K562 (cell line): ENCODE measurements around the gene NASP. TPM values are rescaled to one million over a fixed set of nuclear protein-coding genes. Genes with fewer than 3 reads are reported as not detected.
A peak's percentile ranks its signal among the peaks of the same experiment; 100 is the strongest.

Experiments used
- ARNT ChIP-seq, 2 experiments: fragments of 450-650 bp; IDR thresholded peaks; 2 replicates each; pipeline ENCODE4 v1.6.1; 2016; ENCODE audit warnings: mild to moderate bottlenecking in 1 of 2
- CHD7 ChIP-seq: fragments of 200-600 bp; sonication (generic); IDR thresholded peaks from one replicate; pipeline ENCODE4 v1.6.1; 2012; ENCODE audit warnings: mild to moderate bottlenecking, low read depth, low read length, inconsistent platforms
- GABPA ChIP-seq: fragments of 200-800 bp; sonication (Bioruptor generic); conservative IDR thresholded peaks from 2 replicates; pipeline ENCODE4 v1.6.1; 2016; ENCODE audit warnings: low read depth, missing genetic modification characterization, missing compliant biosample characterization
- KDM4B ChIP-seq, 2 experiments: fragments of 450-650 bp in 1 of 2; sonication (generic) in 1 of 2; IDR thresholded peaks; 2 replicates each; pipeline ENCODE4 v1.6.1; 2016 to 2017; ENCODE audit warnings: borderline replicate concordance in 2 of 2, antibody characterized with exemption in 1 of 2, low read depth in 1 of 2, mild to moderate bottlenecking in 1 of 2
- MXI1 ChIP-seq: IDR thresholded peaks from 2 replicates; pipeline ENCODE4 v1.6.1; 2011; ENCODE audit warnings: low read depth, mild to moderate bottlenecking, improper control_type of control experiment, low read length
- STAG1 ChIP-seq: sonication (generic); formaldehyde crosslinking; IDR thresholded peaks from 2 replicates; pipeline ENCODE4 v1.5.0; 2020; ENCODE audit warnings: missing genetic modification reagents, borderline replicate concordance
- TEAD4 ChIP-seq, 2 experiments: sonication (generic) in 1 of 2; formaldehyde crosslinking in 1 of 2; IDR thresholded peaks; 2 replicates each; pipeline versions ENCODE4 v1.6.1 to v1.8.0; 2012 to 2022; ENCODE audit warnings: borderline replicate concordance in 1 of 2, inconsistent platforms in 1 of 2, low read length in 1 of 2, mild to moderate bottlenecking in 1 of 2, missing genetic modification reagents in 1 of 2
- TGIF2 ChIP-seq: sonication (generic); formaldehyde crosslinking; IDR thresholded peaks from 2 replicates; pipeline ENCODE4 v1.8.1; 2022; ENCODE audit warnings: mild to moderate bottlenecking, missing genetic modification reagents, moderate library complexity
- THRAP3 ChIP-seq: fragments of 450-650 bp; IDR thresholded peaks from 2 replicates; pipeline ENCODE4 v1.6.1; 2016; ENCODE audit warnings: mild to moderate bottlenecking, inconsistent platforms, borderline replicate concordance
- ZFP30 ChIP-seq: fragments of 250-450 bp; sonication (Bioruptor Pico); IDR thresholded peaks from 2 replicates; pipeline ENCODE4 v1.8.0; 2022; ENCODE audit warnings: moderate library complexity, mild to moderate bottlenecking, inconsistent platforms, borderline replicate concordance
- ZNF133 ChIP-seq: fragments of 250-450 bp; sonication (Bioruptor Pico); IDR thresholded peaks from 2 replicates; pipeline ENCODE4 v1.4.0; 2020; ENCODE audit warnings: mild to moderate bottlenecking
- ZNF282 ChIP-seq: sonication (generic); formaldehyde crosslinking; IDR thresholded peaks from 2 replicates; pipeline ENCODE4 v1.8.1; 2023; ENCODE audit warnings: missing genetic modification reagents
- ZNF511 ChIP-seq: sonication (generic); formaldehyde crosslinking; IDR thresholded peaks from 2 replicates; pipeline ENCODE4 v1.8.0; 2022; ENCODE audit warnings: mild to moderate bottlenecking, missing genetic modification reagents
- ZNF57 ChIP-seq: fragments of 450-650 bp; formaldehyde crosslinking; IDR thresholded peaks from 2 replicates; pipeline ENCODE4 v1.4.0; 2020; ENCODE audit warnings: mild to moderate bottlenecking, moderate library complexity
- polyA plus RNA-seq, 8 experiments: library from polyadenylated mRNA; depleted of rRNA in 4 of 8; stranded (reverse) in 5 of 8; unstranded in 3 of 8; fragments of >200 nt; fragmentation: Nextera tagmentation in 2 of 8; fragmentation: Illumina TruSeq in 1 of 8; extraction: Ambion mirVana in 2 of 8; extraction: Trizol in 1 of 8; gene quantifications; 2 replicates each; pipeline versions ENCODE4 v1.2.1 to v1.2.3, GENCODE V29; 2011 to 2014; ENCODE audit warnings: inconsistent platforms in 1 of 8, missing spikeins in 1 of 8
- total RNA-seq, 7 experiments: library from RNA; depleted of rRNA in 6 of 7; stranded (reverse); fragments of >200 nt in 6 of 7; fragmentation: Illumina TruSeq in 2 of 7; extraction: Trizol in 2 of 7; gene quantifications; 2 replicates each; pipeline versions ENCODE4 v1.2.1 to v1.2.3, GENCODE V29; 2011 to 2021; ENCODE audit warnings: low replicate concordance in 1 of 7

The NASP gene
- total and polyA plus RNA-seq, 9 of the 15 experiments (the other 6 are each of a cell fraction or from before 2014, with no cell fraction given), result 199 to 578 (median 419) TPM

- TF ChIP-seq CHD7 (no peak), ZNF133 (CRISPR knock-in tag) (no peak), ARNT (IDR thresholded peaks at IDR 0.05) (peak; percentile 48 to 73; a peak in 2 of 4 replicates), MXI1 (peak; percentile 76), STAG1 (CRISPR knock-in tag) (peak; percentile 26; the same call in 1 of the 2 replicates), ZFP30 (CRISPR knock-in tag) (no peak), THRAP3 (peak; percentile 83), KDM4B (IDR thresholded peaks at IDR 0.05; ENCODE audit: borderline replicate concordance in 2 of 2, low read depth in 1 of 2) (no peak), TGIF2 (CRISPR knock-in tag) (no peak), ZNF511 (CRISPR knock-in tag) (no peak; the same call in 1 of the 2 replicates), TEAD4 (IDR thresholded peaks at IDR 0.05; ENCODE audit: low read length) (peak; percentile 20; the same call in 1 of the 2 replicates), TEAD4 (CRISPR knock-in tag; IDR thresholded peaks at IDR 0.05; ENCODE audit: borderline replicate concordance) (no peak), GABPA (peak; percentile 93), ZNF282 (CRISPR knock-in tag) (peak; percentile 97), ZNF57 (no peak)
Observed at GRCh38 chr1:45583666-45584350, at the start of gene NASP (continued).
